22Rv1 (cell line): Measurements from ENCODE around the gene GPR157.

ENCODE experiments used
- CTCF ChIP-seq: fragments of 450-650 bp; IDR thresholded peaks from 2 replicates; pipeline ENCODE4 v1.5.1; 2017; ENCODE audit warnings: mild to moderate bottlenecking
- ZFX ChIP-seq: fragments of 450-650 bp; IDR thresholded peaks from 2 replicates; pipeline ENCODE4 v1.6.1; 2017; ENCODE audit warnings: antibody characterized with exemption, borderline replicate concordance

- TF ChIP-seq CTCF (no peak), ZFX (no peak)
Measured at GRCh38 chr1:9066945-9067807, 61.7 kb downstream of the GPR157 start.
